HUES64 (cell line): ENCODE results near the gene S100A2.

ENCODE experiments used
- H3K27ac ChIP-seq: 2 replicates; pipeline ENCODE4 v1.7.0; 2013; ENCODE audit warnings: low read depth, low read length, inconsistent platforms
- H3K27me3 ChIP-seq: 2 replicates; pipeline ENCODE4 v1.6.1; 2013; ENCODE audit warnings: mild to moderate bottlenecking, low read length; ENCODE audit not compliant: insufficient read depth
- H3K36me3 ChIP-seq: 2 replicates; pipeline ENCODE4 v1.6.1; 2013; ENCODE audit warnings: mild to moderate bottlenecking, low read length; ENCODE audit not compliant: insufficient read depth
- H3K4me1 ChIP-seq: 2 replicates; pipeline ENCODE4 v1.6.1; 2013; ENCODE audit warnings: mild to moderate bottlenecking, low read length, moderate library complexity; ENCODE audit not compliant: insufficient read depth
- H3K4me3 ChIP-seq: 2 replicates; pipeline ENCODE4 v1.5.1; 2013; ENCODE audit warnings: mild to moderate bottlenecking, low read length, moderate library complexity
- H3K9ac ChIP-seq: 2 replicates; pipeline ENCODE4 v1.6.1; 2013; ENCODE audit warnings: mild to moderate bottlenecking, low read depth, low read length
- H3K9me3 ChIP-seq: 2 replicates; pipeline ENCODE4 v1.6.1; 2013; ENCODE audit warnings: low read depth, low read length; ENCODE audit not compliant: insufficient read depth
- WGBS: fragments of 150-250, 120-280 bp; methylation state at CpG from one replicate; pipeline ENCODE4 v1.1.7; 2013; ENCODE audit warnings: missing lambda C conversion rate; 5-methylcytosine and 5-hydroxymethylcytosine counted together

S100A2 gene

GRCh38 chr1:153542956-153543711 is 22.5 kb downstream of the S100A2 start:
- H3K4me1 ChIP-seq, result peaks cover 19% of the 10 kb centered on the region
- no peaks in the 10 kb centered on the region for H3K9me3 ChIP-seq
- H3K9ac ChIP-seq, result no peak overlapping the region
- no peak overlapping the region for H3K27ac ChIP-seq
- no peak overlapping the region for H3K4me3 ChIP-seq
- no peaks in the 10 kb centered on the region for H3K27me3 ChIP-seq
- no peaks in the 10 kb centered on the region; the same call in 1 of the 2 replicates for H3K36me3 ChIP-seq
- WGBS, result 88% methylated on average over 13 of the region's 13 CpGs

GRCh38 chr1:153541641-153542590 is 23.7 kb downstream of the S100A2 start:
- Histone ChIP-seq H3K9me3 (no peaks in the 10 kb centered on the region), H3K9ac (no peak overlapping the region), H3K27ac (no peak overlapping the region), H3K4me3 (no peak overlapping the region), H3K27me3 (no peaks in the 10 kb centered on the region), H3K4me1 (peaks cover 22% of the 10 kb centered on the region), H3K36me3 (no peaks in the 10 kb centered on the region; the same call in 1 of the 2 replicates)
- 90% methylated on average over 12 of the region's 13 CpGs for WGBS

- 85% methylated on average over 11 of the region's 11 CpGs for WGBS
Observed at GRCh38 chr1:153540394-153541361, 25.0 kb downstream of the S100A2 start, which contains the start of gene S100A5. Gene S100A5, minus strand, starts transcription at chr1:153540934. Its CDS starts 743 bp downstream, at chr1:153540191.

GRCh38 chr1:153539395-153540093 is 26.1 kb downstream of the S100A2 start:
- WGBS, result 95% methylated on average over 3 of the region's 4 CpGs
- no peaks in the 10 kb centered on the region for H3K9me3 ChIP-seq
- H3K9ac ChIP-seq, result no peak overlapping the region
- peaks cover 20% of the 10 kb centered on the region for H3K4me1 ChIP-seq
- no peak overlapping the region for H3K27ac ChIP-seq
- H3K27me3 ChIP-seq, result peaks cover 6% of the 10 kb centered on the region; the same call in 1 of the 2 replicates
- no peaks in the 10 kb centered on the region; the same call in 1 of the 2 replicates for H3K36me3 ChIP-seq
- no peak overlapping the region for H3K4me3 ChIP-seq

More at GRCh38 chr1:153540394-153541361, 25.0 kb downstream of the S100A2 start, which contains the start of gene S100A5:
- peaks cover 26% of the 10 kb centered on the region for H3K4me1 ChIP-seq
- H3K27me3 ChIP-seq, result peaks cover 6% of the 10 kb centered on the region; the same call in 1 of the 2 replicates
- no peaks in the 10 kb centered on the region; the same call in 1 of the 2 replicates for H3K36me3 ChIP-seq
- no peak within 1 kb of the TSS for H3K4me3 ChIP-seq
- H3K9ac ChIP-seq, result no peak within 1 kb of the TSS
- no peak within 1 kb of the TSS for H3K27ac ChIP-seq
- no peaks in the 10 kb centered on the region for H3K9me3 ChIP-seq

- H3K27me3 ChIP-seq, result peaks cover 6% of the 10 kb centered on the region; the same call in 1 of the 2 replicates
- H3K36me3 ChIP-seq, result no peaks in the 10 kb centered on the region
- peaks cover 23% of the 10 kb centered on the region for H3K4me1 ChIP-seq
- H3K27ac ChIP-seq, result no peak overlapping the region
- no peak overlapping the region for H3K4me3 ChIP-seq
- no peaks in the 10 kb centered on the region for H3K9me3 ChIP-seq
- no peak overlapping the region for H3K9ac ChIP-seq
- 26% methylated on average over 5 of the region's 6 CpGs for WGBS
Observed at GRCh38 chr1:153538315-153538821, 27.3 kb downstream of the S100A2 start.

- H3K4me1 ChIP-seq, result peaks cover 30% of the 10 kb centered on the region
- H3K9me3 ChIP-seq, result no peaks in the 10 kb centered on the region
- no peak overlapping the region for H3K4me3 ChIP-seq
- H3K36me3 ChIP-seq, result no peaks in the 10 kb centered on the region
- no peak overlapping the region for H3K27ac ChIP-seq
- 94% methylated on average over 6 of the region's 6 CpGs for WGBS
- H3K9ac ChIP-seq, result no peak overlapping the region
- peaks cover 6% of the 10 kb centered on the region; the same call in 1 of the 2 replicates for H3K27me3 ChIP-seq
Observed at GRCh38 chr1:153537376-153537730, 28.3 kb downstream of the S100A2 start.

GRCh38 chr1:153536671-153537375 is 28.8 kb downstream of the S100A2 start:
- Histone ChIP-seq H3K36me3 (no peaks in the 10 kb centered on the region), H3K27ac (no peak overlapping the region), H3K27me3 (peaks cover 6% of the 10 kb centered on the region; the same call in 1 of the 2 replicates), H3K4me1 (peaks cover 35% of the 10 kb centered on the region), H3K9me3 (no peaks in the 10 kb centered on the region), H3K4me3 (no peak overlapping the region), H3K9ac (no peak overlapping the region)
- WGBS, result 85% methylated on average over 9 of the region's 9 CpGs

GRCh38 chr1:153536012-153536670 is 29.5 kb downstream of the S100A2 start:
- peak overlapping the region; percentile 45 for H3K4me3 ChIP-seq
- no peaks in the 10 kb centered on the region for H3K9me3 ChIP-seq
- H3K4me1 ChIP-seq, result peaks cover 35% of the 10 kb centered on the region
- H3K36me3 ChIP-seq, result no peaks in the 10 kb centered on the region
- no peak overlapping the region for H3K27ac ChIP-seq
- 63% methylated on average over 37 of the region's 38 CpGs for WGBS
- H3K9ac ChIP-seq, result no peak overlapping the region
- peaks cover 6% of the 10 kb centered on the region; the same call in 1 of the 2 replicates for H3K27me3 ChIP-seq
